Stimulated activated CD8-positive, alpha-beta memory T cell treated with anti-CD3 and anti-CD28 coated beads, Interleukin-12 subunit alpha, Interleukin-12 subunit beta, amount 100 ng/mL, for 4 hours (primary cell): ENCODE measurements around the gene GRID1.
"Not testable (repeated sequence)": the region's sequence is repeated elsewhere in the genome, so short reads cannot be mapped to it uniquely, and the experiment has no call there.

Source experiments
- DNase-seq: peaks from one replicate; pipeline ENCODE4 v3.0.0-alpha.2; 2020; ENCODE audit warnings: low read depth

Gene GRID1

DNA sequence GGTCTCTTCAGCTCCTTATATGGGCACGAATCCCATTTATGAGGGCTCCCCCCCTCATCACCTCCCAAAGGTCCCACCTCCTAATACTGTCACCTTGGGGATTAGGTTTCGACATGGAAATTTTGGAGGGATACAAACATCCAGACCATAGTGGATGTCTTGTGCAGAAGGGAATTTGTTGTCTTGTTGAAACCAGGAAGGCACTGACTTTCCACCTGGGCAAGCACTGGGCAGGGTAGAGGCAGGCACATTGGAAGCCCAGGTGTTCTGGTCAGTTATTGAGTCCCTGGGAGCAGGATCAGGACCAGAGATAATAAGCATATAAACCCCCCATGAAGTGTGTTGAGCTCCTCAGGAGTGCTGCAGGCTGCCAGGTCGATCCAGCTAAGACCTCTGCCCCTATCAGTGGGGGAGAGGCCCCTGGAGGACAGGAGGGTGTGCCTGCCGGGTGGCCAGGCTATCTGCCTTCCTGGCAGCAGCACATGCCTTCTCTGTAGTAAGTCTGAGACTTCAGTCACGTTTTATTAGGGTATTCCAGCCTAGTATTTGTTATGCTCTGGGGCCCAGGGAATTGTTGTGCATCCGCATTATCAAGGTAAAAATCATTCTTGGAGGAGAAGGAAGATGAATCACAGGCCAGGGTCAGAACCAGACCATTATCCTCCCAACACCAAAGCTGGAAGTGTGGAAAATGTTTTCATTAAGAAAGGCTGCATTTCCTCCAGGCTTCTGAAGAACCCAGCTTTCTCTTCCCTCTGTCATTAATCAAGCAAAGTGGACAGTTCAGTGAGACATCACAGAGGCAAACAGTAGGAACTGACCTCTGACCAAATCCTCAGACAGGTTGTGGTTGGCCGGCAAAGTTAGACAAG lies 503.1 kb downstream of the GRID1 start:
- DNase-seq: no peak

DNA sequence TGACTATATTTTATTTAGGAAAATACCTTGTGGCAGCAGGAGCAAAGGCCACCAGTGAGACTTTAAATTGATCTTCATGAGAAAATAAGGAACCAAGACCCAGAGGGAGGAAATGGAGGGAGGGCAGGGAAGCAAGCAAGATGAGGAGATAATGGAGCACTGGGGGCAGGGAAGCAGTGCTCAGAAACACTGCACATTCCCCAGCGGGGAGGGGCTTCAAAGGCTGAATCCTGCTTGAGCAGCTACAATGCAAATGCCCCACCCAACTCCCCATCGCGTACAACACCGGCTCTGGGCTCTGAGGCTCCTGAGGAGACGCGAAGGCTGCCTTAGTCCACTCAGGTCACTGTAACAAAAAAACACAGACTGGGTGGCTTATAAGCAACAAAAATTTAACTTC lies 503.8 kb downstream of the GRID1 start:
- no peak for DNase-seq

DNA sequence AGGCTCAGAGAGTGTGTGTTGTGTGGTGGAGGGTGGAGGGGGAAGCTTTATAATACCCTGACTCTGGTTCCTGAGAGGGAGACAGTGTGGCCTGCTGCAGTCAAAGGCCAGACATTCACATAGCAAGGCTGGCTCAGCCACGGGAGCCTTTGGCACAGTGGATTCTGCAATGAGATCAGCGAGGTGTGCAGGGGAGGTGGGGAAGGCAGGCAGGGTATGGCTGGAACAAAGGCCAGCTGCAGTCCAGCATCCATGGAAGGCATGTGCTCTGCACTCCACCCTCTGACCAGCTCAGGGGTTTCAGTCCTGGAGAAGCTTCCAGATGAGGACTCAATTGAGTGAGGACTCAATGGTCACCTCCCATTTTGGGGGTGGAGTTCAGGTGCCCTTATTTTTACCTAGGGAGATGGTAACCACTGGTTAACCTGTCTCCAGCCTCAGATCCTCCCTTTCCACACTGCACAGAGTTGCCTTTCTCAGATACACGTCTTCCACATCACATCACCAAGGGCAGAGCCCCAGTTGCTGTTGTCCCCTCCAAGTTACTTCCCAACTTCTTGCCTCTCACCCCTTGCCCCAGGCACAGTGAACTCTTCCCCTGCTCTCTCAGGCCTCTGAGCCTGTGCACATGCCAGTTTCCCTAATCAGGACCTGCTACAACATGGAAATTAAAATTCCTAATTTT lies 504.9 kb downstream of the GRID1 start:
- DNase-seq: no peak

DNA sequence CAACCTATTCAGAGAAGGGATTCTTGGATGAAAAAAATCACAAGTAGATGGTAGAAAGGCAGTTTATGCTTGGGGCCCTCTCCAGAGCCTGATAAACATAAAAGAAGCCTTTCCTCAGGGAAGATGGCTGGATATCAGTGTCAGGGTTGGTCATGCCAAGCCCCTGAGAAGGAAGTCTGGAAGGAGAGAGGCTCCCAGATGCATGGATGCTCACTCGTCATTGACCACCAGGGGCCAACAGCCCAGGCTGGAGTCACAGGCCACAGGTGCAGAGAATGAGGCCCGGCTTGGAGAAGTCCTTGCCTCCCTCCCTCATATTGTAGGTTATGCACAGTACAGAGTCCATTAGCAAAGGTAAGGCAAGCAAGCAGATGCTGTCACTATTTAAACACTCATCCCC lies 506.7 kb downstream of the GRID1 start:
- DNase-seq: no peak

DNA sequence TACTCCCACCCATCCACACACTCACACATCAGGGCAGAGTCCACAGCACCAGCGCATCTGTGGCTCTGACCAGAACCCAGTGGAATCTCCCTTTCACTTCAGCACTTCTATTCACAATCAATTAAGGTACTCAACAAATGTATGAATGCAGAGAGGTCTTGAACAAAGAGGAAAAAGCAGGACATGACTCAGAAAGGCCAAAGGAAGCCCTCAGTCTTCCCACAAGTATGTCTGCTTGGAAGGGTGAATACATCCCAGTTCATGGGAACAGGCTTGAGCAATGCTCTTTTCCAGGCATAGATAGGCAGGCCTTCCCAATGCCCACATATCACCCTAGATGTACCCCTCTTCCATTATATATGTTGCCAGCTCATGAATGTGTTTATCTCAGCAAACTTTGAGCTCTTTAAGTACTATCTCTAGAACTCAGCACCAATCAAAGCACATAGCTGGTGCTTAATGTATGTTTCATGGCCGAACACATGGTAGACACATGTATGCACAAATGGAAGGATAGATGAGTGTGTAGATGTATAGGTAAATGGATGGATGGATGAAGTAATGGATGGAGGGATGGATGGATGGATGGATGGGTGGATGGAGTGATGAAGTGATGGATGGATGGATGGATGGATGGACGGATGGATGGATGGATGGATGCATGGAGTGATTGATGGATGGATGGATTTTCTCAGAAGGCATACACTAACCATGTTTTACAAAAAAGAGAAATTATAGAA lies 507.6 kb downstream of the GRID1 start:
- DNase-seq: no peak

DNA sequence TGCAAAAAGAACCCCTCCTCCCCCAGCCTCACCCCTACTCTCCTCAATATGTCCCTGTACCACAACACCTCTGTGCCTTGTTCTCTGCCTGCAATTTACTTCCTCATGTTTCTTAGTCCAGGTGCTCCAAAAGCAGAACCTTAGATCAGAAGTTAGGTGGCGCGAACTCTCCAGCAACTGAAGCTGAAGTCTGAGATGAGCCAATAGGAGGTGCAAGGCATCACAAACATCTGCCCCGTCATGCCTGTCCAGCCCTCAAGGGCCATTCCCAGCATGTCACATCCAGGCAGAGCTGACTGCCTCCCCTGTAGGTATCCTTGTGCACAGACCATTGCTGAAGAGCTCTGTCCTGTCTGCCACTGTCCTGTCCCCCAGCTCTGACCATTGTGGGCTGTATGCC lies 508.8 kb downstream of the GRID1 start:
- no peak for DNase-seq

DNA sequence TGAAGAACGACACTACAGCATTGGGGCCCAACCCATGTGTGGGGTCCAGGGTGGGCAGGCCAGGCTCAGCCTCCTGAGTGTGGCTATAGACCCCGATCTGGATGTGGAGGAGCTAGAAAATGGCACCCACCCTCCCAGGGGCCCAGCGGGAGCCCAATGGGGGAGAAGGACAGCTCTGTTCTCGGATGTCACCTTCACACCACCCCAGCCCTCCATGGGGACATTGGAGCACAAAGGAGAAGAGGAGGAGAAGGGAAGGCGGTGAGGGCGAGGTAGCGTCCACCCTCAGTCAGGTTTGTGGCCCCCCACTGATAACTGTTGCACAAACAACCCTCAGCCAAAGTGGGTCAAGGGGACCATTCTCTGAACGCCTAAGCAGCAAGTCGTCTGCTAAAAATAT lies 509.3 kb downstream of the GRID1 start:
- no peak for DNase-seq

DNA sequence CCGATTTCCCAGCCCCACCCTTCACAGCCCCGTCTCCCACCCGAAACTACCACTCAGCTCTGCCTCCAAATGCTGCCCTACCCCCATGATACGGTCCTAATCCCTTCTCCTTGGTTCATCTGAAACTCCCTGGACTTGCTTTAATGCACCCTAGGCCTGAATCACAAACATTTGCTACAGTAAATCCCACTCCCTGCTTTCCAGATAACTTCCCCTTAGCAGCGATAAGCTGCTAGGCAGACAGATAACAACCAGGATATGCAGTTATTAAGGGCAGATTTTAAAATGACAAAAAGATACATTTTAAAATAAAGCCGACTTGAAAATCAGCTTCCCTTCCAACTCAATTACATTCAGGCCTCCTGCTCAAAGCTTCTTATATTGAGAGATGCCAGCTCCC lies 514.7 kb downstream of the GRID1 start:
- DNase-seq: no peak

DNA sequence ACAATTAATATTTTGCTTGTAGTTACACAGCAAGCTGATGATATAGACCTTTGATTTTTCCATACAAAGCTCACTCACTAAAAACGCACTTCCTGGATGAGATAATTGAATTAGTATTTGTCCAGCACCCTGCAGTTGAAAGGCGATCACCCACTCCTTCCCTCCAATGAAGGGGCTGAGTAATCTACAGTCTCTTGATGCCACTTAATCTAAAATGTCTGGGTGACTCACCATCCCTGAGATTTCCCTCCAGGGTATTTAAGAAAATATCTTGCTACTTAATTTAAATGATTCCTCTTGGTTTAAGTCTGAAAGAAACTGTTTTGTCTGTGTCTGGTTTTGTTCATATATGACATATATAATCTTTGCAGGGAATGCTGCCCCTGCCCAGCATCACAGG lies 515.3 kb downstream of the GRID1 start:
- no peak for DNase-seq

DNA sequence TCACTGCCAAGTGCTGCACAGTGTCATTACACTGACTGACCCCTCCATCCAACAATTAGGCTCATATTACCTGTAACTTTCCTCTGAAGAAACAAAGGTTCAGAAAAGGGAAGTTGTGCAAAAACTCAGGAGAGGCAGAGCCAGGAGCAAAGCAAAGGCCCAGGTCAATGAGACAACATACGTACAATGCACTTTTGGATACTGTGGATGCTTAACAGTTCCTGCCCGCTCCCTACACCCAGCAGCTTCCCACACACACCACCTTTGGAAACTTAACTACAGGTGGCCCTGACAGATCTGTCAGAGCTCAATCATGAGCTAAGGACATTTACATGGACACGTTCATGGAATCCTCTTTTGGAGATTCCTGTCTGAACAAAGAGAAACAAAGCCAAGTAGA lies 515.9 kb downstream of the GRID1 start:
- DNase-seq: no peak

DNA sequence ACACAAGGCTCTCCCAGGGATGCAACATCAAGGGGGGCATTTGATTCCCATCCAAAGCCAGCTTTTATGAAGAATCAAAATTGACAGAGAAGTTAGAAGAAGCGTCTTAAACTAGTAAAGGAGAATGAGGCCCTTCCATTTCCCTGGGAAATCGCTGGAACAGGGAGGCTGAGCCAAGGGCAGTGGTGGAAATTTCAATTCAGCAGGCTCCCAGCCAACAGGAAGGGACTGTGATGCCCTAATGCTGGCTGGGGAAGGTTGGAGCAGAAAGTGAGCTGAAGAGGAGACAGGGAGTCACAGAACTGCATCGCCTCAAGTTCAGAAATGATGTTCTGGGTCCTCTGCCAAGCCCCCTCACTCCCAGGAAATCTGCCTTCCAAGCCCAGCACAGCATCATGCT lies 517.3 kb downstream of the GRID1 start:
- no peak for DNase-seq

DNA sequence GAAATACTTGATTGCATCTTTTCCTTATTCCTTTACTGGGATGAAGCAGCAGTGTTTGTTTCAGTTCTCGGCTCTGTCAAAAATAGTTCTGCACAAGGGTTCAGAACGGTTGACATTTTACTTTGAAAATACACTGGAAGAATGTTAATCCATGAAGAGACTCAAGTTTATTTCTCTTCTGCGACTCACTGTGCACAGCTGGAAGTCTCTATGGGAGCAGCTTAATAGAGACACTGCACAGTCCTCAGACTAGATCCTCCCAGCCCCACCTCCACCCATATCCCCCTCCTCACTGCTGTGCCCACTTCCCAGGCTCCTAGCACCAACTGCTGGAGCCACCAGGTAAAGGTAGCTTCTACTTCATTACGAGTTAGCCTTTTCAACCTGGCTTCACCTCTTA lies 517.8 kb downstream of the GRID1 start:
- DNase-seq: no peak

DNA sequence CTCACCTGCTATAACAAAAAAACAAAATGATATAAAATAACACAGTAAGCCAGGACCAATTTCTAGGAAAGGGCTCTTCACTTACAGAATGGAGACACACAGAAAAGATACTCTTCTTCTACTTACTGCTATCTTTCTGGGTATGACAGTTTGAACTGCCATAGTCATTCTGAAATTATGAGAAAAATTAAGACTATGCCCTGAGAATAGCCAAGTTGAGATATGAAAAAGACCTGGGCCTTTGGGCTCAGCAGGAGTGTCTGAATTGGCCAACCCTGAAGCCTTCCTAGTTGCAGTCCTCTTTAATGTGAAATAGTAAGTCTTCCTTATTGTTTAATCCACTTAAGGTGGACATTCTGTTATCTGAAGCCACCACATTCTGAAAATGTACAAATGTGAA lies 519.5 kb downstream of the GRID1 start:
- DNase-seq: no peak

DNA sequence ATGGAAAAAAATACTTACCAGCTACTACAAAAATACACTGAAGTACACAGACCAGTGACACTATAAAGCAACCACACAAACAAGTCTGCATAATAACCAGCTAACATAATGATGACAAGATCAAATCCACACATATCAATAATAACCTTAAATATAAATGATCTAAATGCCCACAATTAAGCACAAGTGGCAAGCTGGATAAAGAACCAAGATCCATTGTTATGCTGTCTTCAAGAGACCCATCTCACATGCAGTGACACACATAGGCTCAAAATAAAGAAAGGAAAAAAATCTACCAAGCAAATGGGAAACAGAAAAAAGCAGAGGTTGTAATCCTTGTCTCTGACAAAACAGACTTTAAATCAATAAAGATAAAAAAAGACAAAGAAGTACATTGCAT lies 527.9 kb downstream of the GRID1 start:
- DNase-seq: not testable (repeated sequence)

DNA sequence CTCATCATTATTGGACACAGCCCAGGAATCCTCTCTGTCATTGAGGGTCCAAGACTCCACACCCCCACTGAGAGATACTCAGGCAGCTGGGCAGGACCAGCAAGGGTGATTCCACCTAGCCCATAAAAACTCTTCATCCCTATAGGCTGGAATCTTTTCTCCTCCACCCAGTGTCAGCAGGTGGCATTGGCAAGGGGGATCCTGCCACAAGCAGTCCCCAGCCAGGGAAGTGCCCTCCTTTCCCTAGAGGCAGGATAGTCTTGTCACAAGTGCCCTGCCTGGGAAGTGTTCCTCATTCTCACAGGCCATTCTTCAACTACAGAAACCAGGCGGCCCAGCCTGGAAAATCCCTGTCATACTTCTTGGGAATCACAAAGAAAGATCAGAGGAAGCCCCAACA lies 533.6 kb downstream of the GRID1 start:
- DNase-seq: no peak

DNA sequence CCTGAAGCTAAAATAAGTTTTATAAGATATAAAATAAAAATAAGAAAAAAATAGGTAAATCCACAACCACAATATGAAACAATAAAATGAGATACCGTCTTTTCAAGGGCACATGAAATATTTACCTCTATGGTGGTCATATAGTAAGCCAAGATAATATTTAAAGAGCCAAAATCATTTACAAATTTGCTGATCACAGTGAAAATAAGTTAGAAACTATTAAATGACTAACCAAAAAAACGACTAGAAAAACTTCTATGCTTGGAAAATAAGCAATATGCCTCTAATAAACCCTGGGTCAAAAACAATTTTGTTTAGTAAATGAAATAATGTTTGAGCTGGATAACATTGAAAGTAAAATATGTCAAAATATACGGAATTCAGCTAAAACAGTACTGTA lies 535.2 kb downstream of the GRID1 start:
- DNase-seq: no peak

DNA sequence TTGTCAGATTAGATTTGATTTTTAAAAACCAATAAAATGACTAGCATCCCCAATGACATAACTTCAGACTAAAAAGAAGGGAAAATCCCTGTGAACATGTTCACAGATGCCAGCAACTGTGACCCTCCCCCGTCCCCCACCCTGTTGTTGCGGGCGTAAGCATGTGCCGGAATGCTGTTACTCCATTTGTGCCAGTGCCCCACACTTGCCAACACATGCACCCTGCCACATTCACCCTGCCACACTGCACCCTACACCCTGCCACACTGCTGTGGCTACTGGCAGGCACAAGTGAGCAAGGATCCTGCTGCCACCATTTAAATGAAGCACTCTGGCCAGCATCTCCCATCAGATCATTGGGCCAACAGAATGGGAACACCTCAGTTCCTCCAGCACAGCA lies 540.2 kb downstream of the GRID1 start:
- DNase-seq: no peak

DNA sequence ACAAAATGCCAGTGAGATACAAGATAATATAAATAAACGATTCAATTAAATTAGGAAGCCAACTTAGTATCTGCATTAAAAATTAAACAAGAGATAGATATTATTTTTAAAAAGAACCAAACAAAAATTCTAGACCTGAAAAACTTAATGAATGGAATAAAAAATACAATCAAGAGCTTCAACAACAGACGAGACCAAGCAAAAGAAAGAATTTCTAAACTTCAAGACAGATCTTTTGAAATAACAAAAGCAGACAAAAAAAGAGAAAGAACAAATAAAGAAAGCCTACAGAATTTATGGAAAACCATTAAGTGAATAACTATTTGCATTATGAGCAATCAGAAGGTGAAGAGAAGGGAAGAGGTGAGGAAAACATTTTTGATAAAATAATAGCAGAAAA lies 555.2 kb downstream of the GRID1 start:
- no peak for DNase-seq

DNA sequence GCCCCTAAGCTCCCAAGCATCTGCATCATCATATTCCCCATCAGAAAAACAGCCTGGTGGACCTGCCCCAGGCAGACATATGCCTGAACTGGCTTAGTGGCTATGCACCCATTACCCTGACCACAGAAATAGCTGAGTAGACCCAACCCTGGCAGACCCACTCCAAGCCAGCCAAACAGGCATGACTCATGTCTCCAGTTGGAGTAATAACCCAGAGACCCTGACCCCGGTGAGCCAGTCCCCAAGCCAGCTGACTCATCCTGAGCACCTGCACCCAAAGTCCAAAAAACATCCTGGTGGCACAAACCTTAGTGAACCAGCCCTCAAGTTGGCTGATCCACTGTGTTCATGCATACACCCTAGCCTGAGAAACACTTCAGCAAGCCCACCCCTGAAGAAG lies 555.9 kb downstream of the GRID1 start:
- no peak for DNase-seq

DNA sequence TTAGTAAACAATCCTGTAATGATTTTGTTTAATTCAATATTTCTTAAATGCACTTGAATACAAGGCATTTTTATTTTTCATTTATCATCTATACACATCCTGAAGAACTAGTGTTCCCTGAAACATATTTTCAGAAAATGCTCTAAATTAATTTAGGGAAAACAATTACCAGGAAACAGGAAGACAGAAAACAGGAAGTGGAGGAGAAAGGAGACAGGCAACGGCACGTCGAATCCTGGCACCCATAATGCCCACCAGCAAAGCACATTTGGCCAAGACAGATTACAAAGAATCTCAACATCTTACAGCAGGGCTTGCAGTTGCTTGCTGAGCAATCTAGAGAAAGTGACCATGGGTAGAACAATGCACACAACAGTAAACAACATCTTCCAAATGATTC lies 571.1 kb downstream of the GRID1 start:
- no peak for DNase-seq

DNA sequence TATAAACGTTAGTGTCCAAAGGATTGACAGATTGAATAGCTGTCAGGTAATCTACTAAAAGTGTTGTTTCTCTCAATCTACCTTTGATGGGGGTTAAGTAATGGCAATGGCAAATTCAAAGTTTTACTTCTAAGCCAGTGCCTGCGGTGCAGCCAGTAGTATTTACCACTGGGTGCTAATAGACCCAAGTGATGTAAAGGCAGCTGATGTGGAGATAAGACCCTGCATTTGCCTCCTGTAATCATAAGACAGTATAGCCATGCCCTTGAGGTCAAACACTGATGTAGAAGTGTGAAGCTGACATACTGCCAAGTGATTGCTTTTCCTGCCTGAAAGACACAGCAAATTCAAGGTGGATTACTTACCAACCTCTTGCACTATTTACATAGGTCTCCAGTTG lies 572.0 kb downstream of the GRID1 start:
- no peak for DNase-seq

DNA sequence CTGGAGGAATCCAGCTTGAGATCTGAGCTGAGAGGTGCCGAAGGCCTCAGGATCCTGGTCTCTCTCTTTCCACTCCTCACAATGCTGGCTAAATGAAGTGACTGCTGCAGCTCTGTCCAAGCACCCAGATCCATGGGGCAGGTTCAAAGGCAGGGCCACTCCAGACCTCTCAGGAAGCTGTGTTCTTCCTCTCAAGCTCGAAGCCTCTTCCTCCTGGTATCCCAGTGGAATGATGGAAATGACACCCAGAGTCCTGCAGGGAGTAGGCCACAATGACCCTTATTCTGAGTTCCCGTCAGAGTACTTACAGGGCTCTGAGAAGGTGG lies 574.1 kb downstream of the GRID1 start:
- DNase-seq: no peak

DNA sequence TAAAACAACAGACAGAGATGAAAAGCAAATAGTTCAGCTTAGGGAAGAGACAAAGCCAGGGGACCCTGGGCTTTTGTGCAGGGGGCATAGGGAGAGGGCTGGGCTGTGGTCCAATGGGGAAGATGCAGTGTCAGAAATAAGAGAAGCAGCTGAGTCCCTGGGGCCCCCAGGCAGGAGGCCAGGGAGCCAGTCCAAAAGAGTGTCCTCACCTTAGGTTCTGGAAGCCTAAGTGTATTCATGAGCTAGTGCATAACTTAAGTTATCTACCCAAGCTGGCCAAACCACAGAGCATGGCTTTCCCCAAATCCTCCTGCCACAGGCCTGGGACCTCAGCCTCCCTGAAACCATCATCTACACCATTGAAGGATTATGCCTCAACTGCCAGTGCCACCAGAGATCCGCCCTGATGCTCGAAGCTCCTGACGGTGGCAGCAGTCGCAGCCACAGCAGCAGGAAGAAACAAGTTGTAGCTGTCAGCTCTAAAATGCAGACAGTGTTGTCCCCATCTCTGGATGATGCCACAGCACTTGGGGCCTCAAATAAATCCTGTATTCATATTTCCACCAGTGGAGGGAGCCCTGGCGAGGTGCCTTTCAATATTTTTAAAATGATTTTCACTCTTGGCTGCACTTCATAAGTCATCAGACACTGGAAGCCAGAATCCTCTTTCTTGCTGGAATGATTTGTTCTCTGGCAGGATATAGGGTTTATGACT lies 574.6 kb downstream of the GRID1 start:
- DNase-seq: no peak
